Hepatocyte (in vitro differentiated cells): ENCODE data around the gene ZNF805. TPM values are rescaled to one million over a fixed set of nuclear protein-coding genes. Genes with fewer than 3 reads are reported as not detected.

Source experiments
- DNase-seq: peaks from one replicate; pipeline ENCODE4 v3.0.0-alpha.2; 2016; ENCODE audit warnings: low spot score
- H2AFZ ChIP-seq: fragments of 200-600 bp; sonication (generic); 2 replicates; pipeline ENCODE4 v1.6.0; 2016; ENCODE audit warnings: antibody characterized with exemption, mild to moderate bottlenecking
- H3K27ac ChIP-seq: fragments of 200-600 bp; sonication (generic); 2 replicates; pipeline ENCODE4 v1.5.1; 2016; ENCODE audit warnings: mild to moderate bottlenecking
- H3K27me3 ChIP-seq: fragments of 200-600 bp; sonication (generic); 2 replicates; pipeline ENCODE4 v1.6.1; 2016
- H3K36me3 ChIP-seq: fragments of 200-600 bp; sonication (generic); replicated peaks from 2 replicates; pipeline ENCODE4 v1.5.1; 2016; ENCODE audit warnings: low read depth; ENCODE audit not compliant: insufficient read depth
- H3K4me1 ChIP-seq: fragments of 200-600 bp; sonication (generic); 2 replicates; pipeline ENCODE4 v1.5.1; 2016; ENCODE audit warnings: mild to moderate bottlenecking, moderate library complexity; ENCODE audit not compliant: insufficient read depth
- H3K4me2 ChIP-seq: fragments of 200-600 bp; sonication (generic); 2 replicates; pipeline ENCODE4 v1.6.0; 2016
- H3K4me3 ChIP-seq: fragments of 200-600 bp; sonication (generic); 2 replicates; pipeline ENCODE4 v1.5.1; 2016; ENCODE audit warnings: mild to moderate bottlenecking
- H3K79me2 ChIP-seq: fragments of 200-600 bp; sonication (generic); 2 replicates; pipeline ENCODE4 v1.6.0; 2017; ENCODE audit warnings: mild to moderate bottlenecking
- H3K9me2 ChIP-seq: fragments of 200-600 bp; sonication (generic); replicated peaks from 2 replicates; pipeline ENCODE4 v1.6.0; 2017; ENCODE audit warnings: mild to moderate bottlenecking; ENCODE audit not compliant: insufficient read depth
- H3K9me3 ChIP-seq: fragments of 200-600 bp; sonication (generic); 2 replicates; pipeline ENCODE4 v1.5.1; 2016; ENCODE audit warnings: low read depth, mild to moderate bottlenecking
- H4K20me1 ChIP-seq: fragments of 200-600 bp; sonication (generic); 2 replicates; pipeline ENCODE4 v1.6.0; 2016; ENCODE audit warnings: mild to moderate bottlenecking; ENCODE audit not compliant: insufficient read depth, poor library complexity, severe bottlenecking
- CTCF ChIP-seq: fragments of 200-600 bp; sonication (generic); IDR thresholded peaks from 2 replicates; pipeline ENCODE4 v1.5.1; 2016; ENCODE audit warnings: antibody characterized with exemption, mild to moderate bottlenecking; ENCODE audit not compliant: poor library complexity
- EZH2 ChIP-seq: fragments of 200-600 bp; sonication (generic); IDR thresholded peaks from 2 replicates; pipeline ENCODE4 v1.6.1; 2016; ENCODE audit warnings: antibody characterized with exemption, mild to moderate bottlenecking, borderline replicate concordance
- EZH2phosphoT487 ChIP-seq: fragments of 200-600 bp; sonication (generic); IDR thresholded peaks from one replicate; pipeline ENCODE4 v1.6.1; 2018; ENCODE audit warnings: antibody characterized with exemption, mild to moderate bottlenecking, low read depth, moderate library complexity; ENCODE audit not compliant: unreplicated experiment, severe bottlenecking
- WGBS: methylation state at CpG from one replicate; pipeline ENCODE4 v1.1.6; 2016; ENCODE audit warnings: low lambda C conversion rate; ENCODE audit errors: missing lambda C conversion rate; 5-methylcytosine and 5-hydroxymethylcytosine counted together
- polyA plus RNA-seq: library from polyadenylated mRNA; unstranded; fragments of >200 nt; fragmentation: Nextera tagmentation; extraction: Ambion mirVana; gene quantifications from 2 replicates; pipeline ENCODE4 v1.2.1, GENCODE V29; 2016
- total RNA-seq: library from RNA; depleted of rRNA; stranded (reverse); fragments of >200 nt; gene quantifications from 2 replicates; pipeline ENCODE4 v1.2.3, GENCODE V29; 2014

The ZNF805 gene
- total and polyA plus RNA-seq, 2 experiments from 2014 or later: 1.9 to 12.3 TPM

- H3K9me2 ChIP-seq: no peaks in the 10 kb centered on the region
- no peak overlapping the region for H2AFZ ChIP-seq
- no peaks in the 10 kb centered on the region for H3K27me3 ChIP-seq
- H4K20me1 ChIP-seq: no peaks in the 10 kb centered on the region
- H3K27ac ChIP-seq: peak overlapping the region; percentile 34
- TF ChIP-seq EZH2 (no peak), CTCF (no peak), EZH2phosphoT487 (no peak)
- H3K36me3 ChIP-seq: no peaks in the 10 kb centered on the region
- H3K9me3 ChIP-seq: no peaks in the 10 kb centered on the region
- peaks cover 8% of the 10 kb centered on the region for H3K4me1 ChIP-seq
- H3K79me2 ChIP-seq: no peaks in the 10 kb centered on the region
- 71% methylated on average over 4 of the region's 4 CpGs for WGBS
- no peak overlapping the region for H3K4me3 ChIP-seq
- DNase-seq: peak; percentile 17
- H3K4me2 ChIP-seq: no peak overlapping the region
Observed at GRCh38 chr19:57269515-57270250, 29.3 kb downstream of the ZNF805 start.

GRCh38 chr19:57271280-57271679, 30.8 kb downstream of the ZNF805 start:
- H3K36me3 ChIP-seq: no peaks in the 10 kb centered on the region
- peaks cover 8% of the 10 kb centered on the region for H3K4me1 ChIP-seq
- no peak overlapping the region for H3K4me2 ChIP-seq
- no peaks in the 10 kb centered on the region for H3K9me2 ChIP-seq
- H3K4me3 ChIP-seq: no peak overlapping the region
- H3K9me3 ChIP-seq: no peaks in the 10 kb centered on the region
- no peaks in the 10 kb centered on the region for H3K27me3 ChIP-seq
- DNase-seq: no peak
- H2AFZ ChIP-seq: no peak overlapping the region
- H3K27ac ChIP-seq: no peak overlapping the region
- H3K79me2 ChIP-seq: no peaks in the 10 kb centered on the region
- no peak for TF ChIP-seq EZH2
- TF ChIP-seq CTCF: no peak
- TF ChIP-seq EZH2phosphoT487: no peak
- 95% methylated on average over 8 of the region's 8 CpGs for WGBS
- no peaks in the 10 kb centered on the region for H4K20me1 ChIP-seq

GRCh38 chr19:57273014-57273413, 32.6 kb downstream of the ZNF805 start:
- Histone ChIP-seq H3K4me2 (no peak overlapping the region), H2AFZ (no peak overlapping the region), H3K4me1 (no peaks in the 10 kb centered on the region), H3K79me2 (peaks cover under 1% of the 10 kb centered on the region), H3K9me3 (no peaks in the 10 kb centered on the region), H4K20me1 (no peaks in the 10 kb centered on the region), H3K36me3 (no peaks in the 10 kb centered on the region), H3K4me3 (no peak overlapping the region), H3K27me3 (no peaks in the 10 kb centered on the region), H3K9me2 (no peaks in the 10 kb centered on the region), H3K27ac (no peak overlapping the region)
- no peak for DNase-seq
- TF ChIP-seq EZH2phosphoT487: no peak
- no peak for TF ChIP-seq EZH2
- no peak for TF ChIP-seq CTCF
- 93% methylated on average over 1 of the region's 1 CpG for WGBS
